ENCODE results near the gene ZNF865.
A peak's percentile ranks its signal among the peaks of the same experiment; 100 is the strongest.

Gene ZNF865

GRCh38 chr19:55590617-55591016 lies 14.8 kb upstream of the ZNF865 start:
- Histone ChIP-seq H3K4me3 (ENCODE audit: low read length) (no peak overlapping the region), H3K27me3 (ENCODE audit: control insufficient read depth, insufficient read depth, low read length) (no peaks in the 10 kb centered on the region), H3K36me3 (ENCODE audit: control insufficient read depth, low read depth, low read length) (peaks cover 14% of the 10 kb centered on the region), H3K9ac (ENCODE audit: low read length) (no peak overlapping the region), H3K27ac (ENCODE audit: low read length) (no peak overlapping the region), H3K4me1 (ENCODE audit: control insufficient read depth, low read depth, low read length) (peaks cover 10% of the 10 kb centered on the region), H3K9me3 (ENCODE audit: control insufficient read depth, low read depth, low read length) (no peaks in the 10 kb centered on the region)

- Histone ChIP-seq H3K27me3 (ENCODE audit: control insufficient read depth, insufficient read depth, low read length) (no peaks in the 10 kb centered on the region), H3K9me3 (ENCODE audit: control insufficient read depth, low read depth, low read length) (no peaks in the 10 kb centered on the region), H3K9ac (ENCODE audit: low read length) (no peak overlapping the region), H3K4me3 (ENCODE audit: low read length) (no peak overlapping the region), H3K4me1 (ENCODE audit: control insufficient read depth, low read depth, low read length) (peaks cover 8% of the 10 kb centered on the region), H3K27ac (ENCODE audit: low read length) (no peak overlapping the region), H3K36me3 (ENCODE audit: control insufficient read depth, low read depth, low read length) (peaks cover 23% of the 10 kb centered on the region)
Measured at GRCh38 chr19:55591555-55591954, 13.9 kb upstream of the ZNF865 start.

- Histone ChIP-seq H3K4me1 (ENCODE audit: control insufficient read depth, low read depth, low read length) (peaks cover 8% of the 10 kb centered on the region), H3K36me3 (ENCODE audit: control insufficient read depth, low read depth, low read length) (peaks cover 23% of the 10 kb centered on the region), H3K27ac (ENCODE audit: low read length) (no peak overlapping the region), H3K9me3 (ENCODE audit: control insufficient read depth, low read depth, low read length) (no peaks in the 10 kb centered on the region), H3K4me3 (ENCODE audit: low read length) (no peak overlapping the region), H3K9ac (ENCODE audit: low read length) (no peak overlapping the region), H3K27me3 (ENCODE audit: control insufficient read depth, insufficient read depth, low read length) (no peaks in the 10 kb centered on the region)
Measured at GRCh38 chr19:55592391-55593090, 12.9 kb upstream of the ZNF865 start.

GRCh38 chr19:55593096-55593772 lies 12.2 kb upstream of the ZNF865 start:
- H3K4me3 ChIP-seq (ENCODE audit: low read length), result no peak overlapping the region
- no peaks in the 10 kb centered on the region for H3K9me3 ChIP-seq (ENCODE audit: control insufficient read depth, low read depth, low read length)
- peaks cover 23% of the 10 kb centered on the region for H3K36me3 ChIP-seq (ENCODE audit: control insufficient read depth, low read depth, low read length)
- H3K27me3 ChIP-seq (ENCODE audit: control insufficient read depth, insufficient read depth, low read length), result no peaks in the 10 kb centered on the region
- H3K9ac ChIP-seq (ENCODE audit: low read length), result no peak overlapping the region
- peaks cover 13% of the 10 kb centered on the region for H3K4me1 ChIP-seq (ENCODE audit: control insufficient read depth, low read depth, low read length)
- H3K27ac ChIP-seq (ENCODE audit: low read length), result no peak overlapping the region

- no peak overlapping the region for H3K4me3 ChIP-seq (ENCODE audit: low read length)
- H3K9ac ChIP-seq (ENCODE audit: low read length), result no peak overlapping the region
- peaks cover 12% of the 10 kb centered on the region for H3K4me1 ChIP-seq (ENCODE audit: control insufficient read depth, low read depth, low read length)
- H3K36me3 ChIP-seq (ENCODE audit: control insufficient read depth, low read depth, low read length), result peaks cover 23% of the 10 kb centered on the region
- no peak overlapping the region for H3K27ac ChIP-seq (ENCODE audit: low read length)
- no peaks in the 10 kb centered on the region for H3K9me3 ChIP-seq (ENCODE audit: control insufficient read depth, low read depth, low read length)
- H3K27me3 ChIP-seq (ENCODE audit: control insufficient read depth, insufficient read depth, low read length), result no peaks in the 10 kb centered on the region
Measured at GRCh38 chr19:55594996-55595545, 10.4 kb upstream of the ZNF865 start.

- no peak overlapping the region for H3K27ac ChIP-seq (ENCODE audit: low read length)
- H3K9ac ChIP-seq (ENCODE audit: low read length), result no peak overlapping the region
- peaks cover 9% of the 10 kb centered on the region for H3K4me1 ChIP-seq (ENCODE audit: control insufficient read depth, low read depth, low read length)
- no peaks in the 10 kb centered on the region for H3K9me3 ChIP-seq (ENCODE audit: control insufficient read depth, low read depth, low read length)
- H3K27me3 ChIP-seq (ENCODE audit: control insufficient read depth, insufficient read depth, low read length), result no peaks in the 10 kb centered on the region
- no peak overlapping the region for H3K4me3 ChIP-seq (ENCODE audit: low read length)
- H3K36me3 ChIP-seq (ENCODE audit: control insufficient read depth, low read depth, low read length), result peaks cover 23% of the 10 kb centered on the region
Measured at GRCh38 chr19:55596304-55596703, 9.1 kb upstream of the ZNF865 start.

- H3K27me3 ChIP-seq (ENCODE audit: control insufficient read depth, insufficient read depth, low read length), result no peaks in the 10 kb centered on the region
- H3K4me1 ChIP-seq (ENCODE audit: control insufficient read depth, low read depth, low read length), result peaks cover 9% of the 10 kb centered on the region
- no peaks in the 10 kb centered on the region for H3K9me3 ChIP-seq (ENCODE audit: control insufficient read depth, low read depth, low read length)
- H3K9ac ChIP-seq (ENCODE audit: low read length), result no peak overlapping the region
- no peak overlapping the region for H3K4me3 ChIP-seq (ENCODE audit: low read length)
- no peak overlapping the region for H3K27ac ChIP-seq (ENCODE audit: low read length)
- H3K36me3 ChIP-seq (ENCODE audit: control insufficient read depth, low read depth, low read length), result peaks cover 19% of the 10 kb centered on the region
Measured at GRCh38 chr19:55597501-55597921, 7.9 kb upstream of the ZNF865 start.

GRCh38 chr19:55598034-55598433 lies 7.4 kb upstream of the ZNF865 start:
- peaks cover 19% of the 10 kb centered on the region for H3K36me3 ChIP-seq (ENCODE audit: control insufficient read depth, low read depth, low read length)
- H3K9me3 ChIP-seq (ENCODE audit: control insufficient read depth, low read depth, low read length), result no peaks in the 10 kb centered on the region
- no peak overlapping the region for H3K27ac ChIP-seq (ENCODE audit: low read length)
- no peak overlapping the region for H3K9ac ChIP-seq (ENCODE audit: low read length)
- peaks cover 9% of the 10 kb centered on the region for H3K4me1 ChIP-seq (ENCODE audit: control insufficient read depth, low read depth, low read length)
- peak overlapping the region; percentile 40 for H3K4me3 ChIP-seq (ENCODE audit: low read length)
- H3K27me3 ChIP-seq (ENCODE audit: control insufficient read depth, insufficient read depth, low read length), result no peaks in the 10 kb centered on the region

GRCh38 chr19:55598719-55599467 lies 6.6 kb upstream of the ZNF865 start:
- H3K9me3 ChIP-seq (ENCODE audit: control insufficient read depth, low read depth, low read length), result no peaks in the 10 kb centered on the region
- H3K27ac ChIP-seq (ENCODE audit: low read length), result peak overlapping the region; percentile 78
- H3K27me3 ChIP-seq (ENCODE audit: control insufficient read depth, insufficient read depth, low read length), result no peaks in the 10 kb centered on the region
- peak overlapping the region; percentile 100 for H3K9ac ChIP-seq (ENCODE audit: low read length)
- peak overlapping the region; percentile 97 for H3K4me3 ChIP-seq (ENCODE audit: low read length)
- peaks cover 9% of the 10 kb centered on the region for H3K4me1 ChIP-seq (ENCODE audit: control insufficient read depth, low read depth, low read length)
- H3K36me3 ChIP-seq (ENCODE audit: control insufficient read depth, low read depth, low read length), result peaks cover 15% of the 10 kb centered on the region

GRCh38 chr19:55599468-55599841 lies 6.0 kb upstream of the ZNF865 start, which contains the start of gene FIZ1:
Gene FIZ1, minus strand, starts transcription at chr19:55599517. Its CDS starts 1,652 bp downstream, at chr19:55597865.
- Histone ChIP-seq H3K27ac (ENCODE audit: low read length) (peak within 1 kb of the TSS; percentile 100), H3K4me1 (ENCODE audit: control insufficient read depth, low read depth, low read length) (peaks cover 9% of the 10 kb centered on the region), H3K36me3 (ENCODE audit: control insufficient read depth, low read depth, low read length) (peaks cover 15% of the 10 kb centered on the region), H3K27me3 (ENCODE audit: control insufficient read depth, insufficient read depth, low read length) (no peaks in the 10 kb centered on the region), H3K9me3 (ENCODE audit: control insufficient read depth, low read depth, low read length) (no peaks in the 10 kb centered on the region), H3K9ac (ENCODE audit: low read length) (peak within 1 kb of the TSS; percentile 100), H3K4me3 (ENCODE audit: low read length) (peak within 1 kb of the TSS; percentile 97)

Data from iPS-18a (cell line).